Esophagus muscularis mucosa (tissue), 4 donors: ENCODE results near the gene LENEP. TPM values are rescaled to one million over a fixed set of nuclear protein-coding genes. Genes with fewer than 3 reads are reported as not detected.

Experiments used
- DNase-seq: peaks from one replicate; pipeline ENCODE4 v3.0.0-alpha.2; 2017; ENCODE audit errors: extremely low spot score
- H3K27ac ChIP-seq, 4 donors: fragments of 200-600 bp; sonication (generic); replicated peaks in 1 of 4; 1 replicate in 3 of 4; 2 replicates in 1 of 4; pipeline ENCODE4 v1.5.1; 2016 to 2019; ENCODE audit warnings: mild to moderate bottlenecking in 1 of 4
- H3K27me3 ChIP-seq, 4 donors: fragments of 200-600 bp; sonication (generic); one replicate each; pipeline versions ENCODE4 v1.5.1 to v1.6.0; 2016 to 2019
- H3K36me3 ChIP-seq, 4 donors: fragments of 200-600 bp; sonication (generic); one replicate each; pipeline ENCODE4 v1.5.1; 2016 to 2019
- H3K4me1 ChIP-seq, 4 donors: fragments of 200-600 bp; sonication (generic); one replicate each; pipeline ENCODE4 v1.5.1; 2016 to 2019
- H3K4me3 ChIP-seq, 4 donors: fragments of 200-600 bp; sonication (generic); 1 replicate in 2 of 4; 2 replicates in 2 of 4; pipeline ENCODE4 v1.5.1; 2016 to 2019; ENCODE audit warnings: mild to moderate bottlenecking in 4 of 4, moderate library complexity in 1 of 4
- H3K9me3 ChIP-seq, 4 donors: fragments of 200-600 bp; sonication (generic); 1 replicate in 3 of 4; 2 replicates in 1 of 4; pipeline ENCODE4 v1.5.1; 2016 to 2019
- CTCF ChIP-seq, 3 experiments: fragments of 200-600 bp in 2 of 3; fragments of 450-650 bp in 1 of 3; sonication (generic) in 2 of 3; IDR thresholded peaks; one replicate each; pipeline ENCODE4 v1.5.1; 2017 to 2019; ENCODE audit warnings: antibody characterized with exemption in 3 of 3, mild to moderate bottlenecking in 2 of 3, moderate library complexity in 1 of 3
- EP300 ChIP-seq: sonication (generic); formaldehyde crosslinking; IDR thresholded peaks from one replicate; pipeline ENCODE4 v1.6.1; 2017; ENCODE audit warnings: antibody characterized with exemption
- POLR2A ChIP-seq: fragments of 450-650 bp; IDR thresholded peaks from one replicate; pipeline ENCODE4 v1.6.1; 2017; ENCODE audit warnings: antibody characterized with exemption, moderate library complexity, mild to moderate bottlenecking, low read depth
- POLR2AphosphoS5 ChIP-seq, 2 donors: sonication (generic); formaldehyde crosslinking; IDR thresholded peaks; one replicate each; pipeline ENCODE4 v1.6.1; 2017; ENCODE audit warnings: antibody characterized with exemption in 2 of 2
- WGBS: methylation state at CpG from one replicate; pipeline ENCODE4 v1.1.5; 2018; 5-methylcytosine and 5-hydroxymethylcytosine counted together
- intact Hi-C: fragments of 100-400 bp; cut with DNase I; formaldehyde crosslinking; loops from one replicate; pipeline ENCODE4 v1.15.1; 2023
- total RNA-seq, 4 donors: library from RNA; depleted of rRNA; stranded (reverse); fragments of >200 nt; gene quantifications; one replicate each; pipeline versions ENCODE4 v1.1.0 to v1.2.1, GENCODE V29; 2016

Gene LENEP
- total RNA-seq, 4 donors from 2014 or later, result not detected

DNA sequence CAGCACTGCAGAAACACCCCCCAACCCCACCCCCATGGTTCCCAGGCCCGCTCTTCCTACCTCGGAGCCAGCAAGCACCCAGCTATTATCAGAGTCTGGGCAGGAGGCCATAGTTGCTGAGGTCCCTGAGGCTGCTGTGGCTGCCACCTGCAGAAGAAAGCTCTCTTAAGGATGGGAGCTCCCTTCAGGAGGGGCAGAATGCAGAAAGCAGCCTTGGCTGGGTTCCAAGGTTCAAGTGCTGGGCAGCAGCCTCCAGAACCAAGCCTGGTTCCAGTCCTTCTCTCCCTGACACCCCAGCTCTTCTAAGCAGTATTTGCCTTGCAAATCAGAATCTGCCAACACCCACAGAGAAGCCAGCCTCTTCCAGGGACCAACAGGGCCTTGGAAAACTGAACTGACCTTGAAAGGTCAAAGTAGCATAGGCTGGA is 39.8 kb upstream of the LENEP start:
- WGBS, result 78% methylated on average over 2 of the region's 2 CpGs
- no peak for TF ChIP-seq CTCF (IDR thresholded peaks at IDR 0.05)
- no peak for TF ChIP-seq POLR2A
- no peak for TF ChIP-seq EP300
- no peak for TF ChIP-seq POLR2AphosphoS5 (IDR thresholded peaks at IDR 0.05)
- peaks cover 12 to 36% (median 21%) of the 10 kb centered on the region in 4 donors for H3K36me3 ChIP-seq
- H3K4me3 ChIP-seq, result peak overlapping the region in 2 of 4 donors; percentile 6 to 18
- H3K27me3 ChIP-seq, result no peaks in the 10 kb centered on the region
- H3K27ac ChIP-seq, result peak overlapping the region in 2 of 4 donors; percentile 30 to 32
- intact Hi-C loops, result no loop called here
- H3K9me3 ChIP-seq, result no peaks in the 10 kb centered on the region
- H3K4me1 ChIP-seq, result peaks cover 46 to 74% (median 65%) of the 10 kb centered on the region in 4 donors
- no peak for DNase-seq

DNA sequence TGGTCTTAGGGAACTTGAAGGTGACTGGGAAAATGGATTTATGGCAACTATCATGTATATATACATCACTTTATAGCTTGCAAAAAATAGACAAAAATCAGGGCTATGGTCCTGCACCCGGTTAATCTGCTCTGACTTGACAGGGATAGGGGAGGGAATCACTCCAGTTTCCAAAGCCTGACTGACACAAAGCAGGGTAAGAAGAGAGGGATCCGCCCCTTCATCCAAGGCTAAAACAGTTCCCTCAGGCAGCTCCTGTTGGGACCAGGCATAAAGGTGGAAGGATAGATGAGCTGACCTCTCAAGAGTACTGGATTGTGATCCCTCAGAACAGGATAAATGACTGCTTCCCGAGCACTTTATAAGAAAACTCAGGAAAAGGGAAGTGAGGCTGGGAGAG is 38.8 kb upstream of the LENEP start:
- no peak for DNase-seq
- TF ChIP-seq CTCF (IDR thresholded peaks at IDR 0.05), result no peak
- no peak for TF ChIP-seq POLR2A
- TF ChIP-seq EP300, result no peak
- no peak for TF ChIP-seq POLR2AphosphoS5 (IDR thresholded peaks at IDR 0.05)
- no peaks in the 10 kb centered on the region for H3K9me3 ChIP-seq
- H3K36me3 ChIP-seq, result peaks cover 12 to 43% (median 30%) of the 10 kb centered on the region in 4 donors
- intact Hi-C loops, result no loop called here
- peak overlapping the region in 3 of 4 donors; percentile 86 to 89 (median 86) for H3K27ac ChIP-seq
- peak overlapping the region; percentile 51 to 69 (median 65) for H3K4me3 ChIP-seq
- H3K4me1 ChIP-seq, result peaks cover 46 to 83% (median 70%) of the 10 kb centered on the region in 4 donors
- WGBS, result 47% methylated on average over 3 of the region's 3 CpGs
- H3K27me3 ChIP-seq, result no peaks in the 10 kb centered on the region

- H3K4me1 ChIP-seq, result peaks cover 46 to 89% (median 76%) of the 10 kb centered on the region in 4 donors
- intact Hi-C loops, result no loop called here
- 8% methylated on average over 2 of the region's 4 CpGs for WGBS
Observed at GRCh38 chr1:154955039-154955717, 38.2 kb upstream of the LENEP start.

GRCh38 chr1:154955718-154956543 is 37.5 kb upstream of the LENEP start, which contains the start of gene PBXIP1:
Gene PBXIP1 (minus strand): TSS chr1:154956099. CDS start chr1:154953721, 2,378 bp downstream.
- Histone ChIP-seq H3K36me3 (peaks cover 2 to 33% (median 26%) of the 10 kb centered on the region in 4 donors), H3K4me1 (peaks cover 54 to 89% (median 84%) of the 10 kb centered on the region in 4 donors), H3K27me3 (no peaks in the 10 kb centered on the region), H3K4me3 (peak within 1 kb of the TSS; percentile 51 to 69 (median 65)), H3K27ac (peak within 1 kb of the TSS; percentile 86 to 89 (median 86)), H3K9me3 (no peaks in the 10 kb centered on the region)
- WGBS, result under 1% methylated on average over 18 of the region's 18 CpGs
- TF ChIP-seq POLR2A, result no peak
- TF ChIP-seq POLR2AphosphoS5 (IDR thresholded peaks at IDR 0.05), result peak; percentile 76 to 82
- peak in 2 of 3 experiments; percentile 16 for TF ChIP-seq CTCF (IDR thresholded peaks at IDR 0.05)
- intact Hi-C loops, result no loop called here
- DNase-seq, result peak; percentile 98

More at GRCh38 chr1:154955039-154955717, 38.2 kb upstream of the LENEP start:
- TF ChIP-seq POLR2AphosphoS5 (IDR thresholded peaks at IDR 0.05), result peak in 1 of 2 donors; percentile 45
- TF ChIP-seq EP300, result no peak
- Histone ChIP-seq H3K27me3 (no peaks in the 10 kb centered on the region), H3K27ac (peak overlapping the region; percentile 86 to 89 (median 86)), H3K36me3 (peaks cover 10 to 41% (median 31%) of the 10 kb centered on the region in 4 donors), H3K9me3 (no peaks in the 10 kb centered on the region), H3K4me3 (peak overlapping the region; percentile 51 to 69 (median 65))
- DNase-seq, result no peak

DNA sequence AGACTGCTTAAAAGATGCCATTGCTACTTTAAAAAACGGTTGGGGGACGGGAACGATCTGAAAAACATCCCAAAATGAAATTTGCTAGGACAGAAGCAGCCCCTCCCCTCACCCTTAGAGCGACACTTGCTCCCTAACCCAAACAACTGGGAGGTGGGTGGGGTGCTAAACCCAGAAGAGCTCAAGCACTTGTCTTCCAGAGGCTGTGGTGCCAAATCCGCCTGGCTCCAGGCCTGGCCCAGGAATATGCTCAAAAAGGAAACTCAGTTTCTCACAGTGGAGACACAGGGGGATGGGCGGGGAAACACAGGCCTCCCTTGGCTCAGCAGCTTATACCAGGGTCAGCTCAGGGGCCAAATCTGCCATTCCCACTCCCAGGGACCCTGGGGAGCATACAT is 36.8 kb upstream of the LENEP start:
- H3K4me3 ChIP-seq, result peak overlapping the region; percentile 51 to 69 (median 65)
- peak overlapping the region; percentile 86 to 89 (median 86) for H3K27ac ChIP-seq
- H3K9me3 ChIP-seq, result no peaks in the 10 kb centered on the region
- intact Hi-C loops, result no loop called here
- TF ChIP-seq CTCF (IDR thresholded peaks at IDR 0.05), result no peak
- TF ChIP-seq POLR2AphosphoS5 (IDR thresholded peaks at IDR 0.05), result peak in 1 of 2 donors; percentile 39
- TF ChIP-seq EP300, result no peak
- no peak for TF ChIP-seq POLR2A
- peaks cover 56 to 87% (median 81%) of the 10 kb centered on the region in 4 donors for H3K4me1 ChIP-seq
- H3K36me3 ChIP-seq, result peaks cover 0 to 27% (median 20%) of the 10 kb centered on the region in 4 donors
- DNase-seq, result no peak
- WGBS, result 6% methylated on average over 6 of the region's 6 CpGs
- H3K27me3 ChIP-seq, result no peaks in the 10 kb centered on the region
